Caco-2 (cell line): ENCODE data around the gene ITGA2B. TPM values are rescaled to one million over a fixed set of nuclear protein-coding genes. Genes with fewer than 3 reads are reported as not detected.

Experiments used
- BruUV-seq: library from RNA; stranded (reverse); fragments of 400-500 nt; replicated peaks from 2 replicates; lab custom pipeline; 2021; lab: Mats Ljungman, UMichigan
- CTCF ChIA-PET: fragments of 300-600 bp; sonication (Branson Sonifier 250); formaldehyde crosslinking; loops from one replicate; lab custom pipeline; 2022; ENCODE audit warnings: antibody characterized with exemption; lab: Charles Lee
- POLR2A ChIA-PET: fragments of 300-600 bp; sonication (Branson Sonifier 250); formaldehyde crosslinking; loops from one replicate; lab custom pipeline; 2022; ENCODE audit warnings: antibody characterized with exemption; lab: Charles Lee
- DNase-seq, 2 experiments: peaks; one replicate each; pipeline versions ENCODE4 v3.0.0 to v3.0.0-alpha.2; 2020 to 2022
- H3K27me3 ChIP-seq: replicated peaks from 2 replicates; pipeline ENCODE4 v1.6.0; 2011; ENCODE audit warnings: low read length; ENCODE audit not compliant: control insufficient read depth, insufficient read depth
- H3K36me3 ChIP-seq: 2 replicates; pipeline ENCODE4 v1.5.1; 2011; ENCODE audit warnings: low read length; ENCODE audit not compliant: control insufficient read depth, insufficient read depth
- H3K4me1 ChIP-seq: fragments of 250-450 bp; sonication (Bioruptor Pico); 2 replicates; pipeline ENCODE4 v1.5.1; 2020; ENCODE audit warnings: mild to moderate bottlenecking
- H3K4me3 ChIP-seq: 2 replicates; pipeline ENCODE4 v1.5.1; 2011; ENCODE audit warnings: low read depth, mild to moderate bottlenecking, control low read depth, low read length
- H3K9me3 ChIP-seq: fragments of 250-450 bp; sonication (Bioruptor Pico); 2 replicates; pipeline ENCODE4 v1.5.1; 2020; ENCODE audit warnings: mild to moderate bottlenecking, moderate library complexity
- H3K27ac Mint-ChIP-seq: one replicate; pipeline ENCODE4 v1.8.0; 2022; ENCODE audit warnings: mixed read lengths; ENCODE audit not compliant: unreplicated experiment
- H3K27me3 Mint-ChIP-seq: one replicate; pipeline ENCODE4 v1.8.0; 2022; ENCODE audit warnings: mixed read lengths; ENCODE audit not compliant: insufficient read depth, unreplicated experiment
- H3K36me3 Mint-ChIP-seq: one replicate; pipeline ENCODE4 v1.8.0; 2022; ENCODE audit warnings: mild to moderate bottlenecking, mixed read lengths; ENCODE audit not compliant: insufficient read depth, unreplicated experiment
- H3K4me1 Mint-ChIP-seq: one replicate; pipeline ENCODE4 v1.8.0; 2022; ENCODE audit warnings: low read depth, mixed read lengths; ENCODE audit not compliant: unreplicated experiment
- H3K4me3 Mint-ChIP-seq: one replicate; pipeline ENCODE4 v1.8.0; 2022; ENCODE audit warnings: mild to moderate bottlenecking, moderate library complexity, mixed read lengths; ENCODE audit not compliant: unreplicated experiment
- H3K9me3 Mint-ChIP-seq: one replicate; pipeline ENCODE4 v1.8.0; 2022; ENCODE audit warnings: mixed read lengths; ENCODE audit not compliant: unreplicated experiment
- CTCF ChIP-seq, 2 experiments: fragments of 200-600 bp in 1 of 2; IDR thresholded peaks; 1 replicate in 1 of 2; 2 replicates in 1 of 2; pipeline versions ENCODE4 v1.5.1 to v1.8.0; 2011 to 2022; ENCODE audit warnings: antibody characterized with exemption in 1 of 2, control low read depth in 1 of 2, inconsistent platforms in 1 of 2, low read depth in 1 of 2, low read length in 1 of 2, mild to moderate bottlenecking in 1 of 2, moderate library complexity in 1 of 2; ENCODE audit not compliant: insufficient read depth in 1 of 2, severe bottlenecking in 1 of 2, unreplicated experiment in 1 of 2
- intact Hi-C: fragments of 100-400 bp; cut with micrococcal nuclease; formaldehyde crosslinking; loops from one replicate; pipeline ENCODE4 v1.10.0; 2022; ENCODE audit not compliant: unreplicated experiment
- total RNA-seq: library from RNA; stranded (reverse); gene quantifications from 2 replicates; pipeline ENCODE4 v1.2.3, GENCODE V29; 2022

The ITGA2B gene
- total RNA-seq, 1 experiment from 2014 or later, result 6.9 TPM

DNA sequence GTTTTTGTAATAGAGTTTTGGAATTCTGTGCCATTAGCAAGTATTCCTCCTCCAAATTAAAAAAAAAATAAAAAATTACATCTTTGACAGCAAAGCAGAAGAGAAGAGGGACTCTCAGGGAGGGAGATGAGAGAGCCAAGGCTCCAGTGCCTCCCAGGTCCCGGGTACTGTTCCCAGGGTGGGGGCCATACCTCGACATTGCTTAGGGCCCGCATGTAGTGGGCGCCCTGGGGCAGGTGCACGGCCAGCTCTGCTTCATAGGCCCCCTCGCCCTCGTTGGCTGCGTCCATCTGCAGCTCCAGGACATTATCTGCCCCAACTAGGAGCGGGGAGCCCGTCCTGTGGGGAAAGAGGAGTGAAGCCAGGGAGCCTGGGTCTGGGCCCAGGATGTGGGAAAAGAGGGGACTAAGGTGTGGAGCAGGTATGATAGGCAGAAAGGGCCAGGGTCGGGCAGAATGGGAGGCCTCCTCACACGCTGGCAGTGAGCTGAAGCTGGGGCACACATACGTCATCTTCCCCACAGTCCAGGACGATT lies 11.2 kb downstream of the ITGA2B start:
- intact Hi-C loops, result no loop called here
- H3K4me3 Mint-ChIP-seq, result no peak overlapping the region
- Histone ChIP-seq H3K27me3 (no peaks in the 10 kb centered on the region), H3K4me1 (no peaks in the 10 kb centered on the region), H3K36me3 (no peaks in the 10 kb centered on the region), H3K9me3 (no peaks in the 10 kb centered on the region), H3K4me3 (no peak overlapping the region)
- no peak overlapping the region for H3K27ac Mint-ChIP-seq
- BruUV-seq, result no TSS peak
- no peak for TF ChIP-seq CTCF (IDR thresholded peaks at IDR 0.05; ENCODE audit: insufficient read depth in 1 of 2, low read depth in 1 of 2, low read length in 1 of 2, severe bottlenecking in 1 of 2, unreplicated experiment in 1 of 2)
- CTCF ChIA-PET, result no interaction called here
- peaks cover 10% of the 10 kb centered on the region for H3K27me3 Mint-ChIP-seq
- no peaks in the 10 kb centered on the region for H3K4me1 Mint-ChIP-seq
- DNase-seq, result no peak
- no peaks in the 10 kb centered on the region for H3K36me3 Mint-ChIP-seq
- H3K9me3 Mint-ChIP-seq, result no peaks in the 10 kb centered on the region
- POLR2A ChIA-PET, result no interaction called here

DNA sequence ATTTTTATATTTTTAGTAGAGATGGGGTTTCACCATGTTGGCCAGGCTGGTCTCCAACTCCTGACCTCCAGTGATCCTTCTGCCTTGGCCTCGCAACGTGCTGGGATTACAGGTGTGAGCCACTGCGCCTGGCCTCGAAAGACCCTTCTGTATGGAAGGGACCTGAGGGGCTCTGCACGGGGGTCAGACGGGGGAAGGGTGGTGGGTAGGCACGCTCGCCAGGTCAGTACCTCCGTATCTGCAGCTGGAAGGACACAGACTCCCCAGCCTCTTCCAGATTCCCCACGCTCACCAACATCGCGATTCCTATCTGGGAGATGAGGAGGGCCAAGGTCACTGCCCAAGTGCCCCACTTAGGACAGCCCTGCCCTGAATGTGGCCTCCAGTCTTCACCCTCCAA lies 12.7 kb downstream of the ITGA2B start:
- Mint-ChIP-seq H3K27me3 (peaks cover 4% of the 10 kb centered on the region), H3K4me3 (no peak overlapping the region), H3K36me3 (no peaks in the 10 kb centered on the region), H3K27ac (no peak overlapping the region), H3K4me1 (no peaks in the 10 kb centered on the region), H3K9me3 (no peaks in the 10 kb centered on the region)
- DNase-seq, result no peak
- Histone ChIP-seq H3K9me3 (no peaks in the 10 kb centered on the region), H3K36me3 (no peaks in the 10 kb centered on the region), H3K4me3 (no peak overlapping the region), H3K27me3 (no peaks in the 10 kb centered on the region), H3K4me1 (no peaks in the 10 kb centered on the region)
- TF ChIP-seq CTCF (IDR thresholded peaks at IDR 0.05; ENCODE audit: insufficient read depth in 1 of 2, low read depth in 1 of 2, low read length in 1 of 2, severe bottlenecking in 1 of 2, unreplicated experiment in 1 of 2), result no peak
- no TSS peak for BruUV-seq
- intact Hi-C loops, result no loop called here
- POLR2A ChIA-PET, result no interaction called here
- CTCF ChIA-PET, result interaction anchor here (1.0 to 1.3 kb wide), 3 partner anchors 8 to 20 kb away, joined by 7 to 11 read pairs (median 7); partner anchors contain the start of gene FAM171A2

GRCh38 chr17:44376124-44376523 lies 13.3 kb downstream of the ITGA2B start:
- H3K27ac Mint-ChIP-seq, result no peak overlapping the region
- no peaks in the 10 kb centered on the region for H3K27me3 ChIP-seq
- H3K36me3 ChIP-seq, result no peaks in the 10 kb centered on the region
- no peaks in the 10 kb centered on the region for H3K4me1 Mint-ChIP-seq
- peak in 1 of 2 experiments; percentile 39 for DNase-seq
- peaks cover 4% of the 10 kb centered on the region for H3K27me3 Mint-ChIP-seq
- TF ChIP-seq CTCF (IDR thresholded peaks at IDR 0.05; ENCODE audit: insufficient read depth in 1 of 2, low read depth in 1 of 2, low read length in 1 of 2, severe bottlenecking in 1 of 2, unreplicated experiment in 1 of 2), result peak; percentile 45 to 55
- BruUV-seq, result no TSS peak
- intact Hi-C loops, result no loop called here
- no peak overlapping the region for H3K4me3 ChIP-seq
- ChIA-PET CTCF (interaction anchor here (0.8 to 1.3 kb wide), 4 partner anchors 9 to 19 kb away, joined by 3 to 11 read pairs (median 7); partner anchors contain the start of gene FAM171A2), POLR2A (no interaction called here)
- no peaks in the 10 kb centered on the region for H3K9me3 ChIP-seq
- no peaks in the 10 kb centered on the region for H3K4me1 ChIP-seq
- no peaks in the 10 kb centered on the region for H3K9me3 Mint-ChIP-seq
- H3K4me3 Mint-ChIP-seq, result no peak overlapping the region
- no peaks in the 10 kb centered on the region for H3K36me3 Mint-ChIP-seq
